Duodenal mucosa (tissue), 2 donors: ENCODE results near the gene NKIRAS2.

ENCODE experiments used
- H3K27ac ChIP-seq: one replicate; pipeline ENCODE4 v1.7.0; 2013; ENCODE audit warnings: low read depth, low read length
- H3K27me3 ChIP-seq, 2 donors: one replicate each; pipeline ENCODE4 v1.7.0; 2013; ENCODE audit warnings: low read length in 2 of 2, control low read depth in 1 of 2; ENCODE audit not compliant: insufficient read depth in 2 of 2, control insufficient read depth in 1 of 2
- H3K36me3 ChIP-seq, 2 donors: one replicate each; pipeline ENCODE4 v1.7.0; 2013; ENCODE audit warnings: low read length in 2 of 2, control low read depth in 1 of 2; ENCODE audit not compliant: insufficient read depth in 2 of 2, control insufficient read depth in 1 of 2
- H3K4me1 ChIP-seq, 2 donors: one replicate each; pipeline ENCODE4 v1.7.0; 2013; ENCODE audit warnings: low read length in 2 of 2, control low read depth in 1 of 2; ENCODE audit not compliant: insufficient read depth in 2 of 2, control insufficient read depth in 1 of 2
- H3K4me3 ChIP-seq, 2 donors: one replicate each; pipeline ENCODE4 v1.7.0; 2013; ENCODE audit warnings: low read length in 2 of 2, low read depth in 1 of 2
- H3K9ac ChIP-seq, 2 donors: one replicate each; pipeline ENCODE4 v1.7.0; 2013; ENCODE audit warnings: low read length in 2 of 2, low read depth in 1 of 2
- H3K9me3 ChIP-seq, 2 donors: one replicate each; pipeline ENCODE4 v1.7.0; 2013; ENCODE audit warnings: low read length in 2 of 2, control low read depth in 1 of 2; ENCODE audit not compliant: control insufficient read depth in 1 of 2

Gene NKIRAS2

DNA sequence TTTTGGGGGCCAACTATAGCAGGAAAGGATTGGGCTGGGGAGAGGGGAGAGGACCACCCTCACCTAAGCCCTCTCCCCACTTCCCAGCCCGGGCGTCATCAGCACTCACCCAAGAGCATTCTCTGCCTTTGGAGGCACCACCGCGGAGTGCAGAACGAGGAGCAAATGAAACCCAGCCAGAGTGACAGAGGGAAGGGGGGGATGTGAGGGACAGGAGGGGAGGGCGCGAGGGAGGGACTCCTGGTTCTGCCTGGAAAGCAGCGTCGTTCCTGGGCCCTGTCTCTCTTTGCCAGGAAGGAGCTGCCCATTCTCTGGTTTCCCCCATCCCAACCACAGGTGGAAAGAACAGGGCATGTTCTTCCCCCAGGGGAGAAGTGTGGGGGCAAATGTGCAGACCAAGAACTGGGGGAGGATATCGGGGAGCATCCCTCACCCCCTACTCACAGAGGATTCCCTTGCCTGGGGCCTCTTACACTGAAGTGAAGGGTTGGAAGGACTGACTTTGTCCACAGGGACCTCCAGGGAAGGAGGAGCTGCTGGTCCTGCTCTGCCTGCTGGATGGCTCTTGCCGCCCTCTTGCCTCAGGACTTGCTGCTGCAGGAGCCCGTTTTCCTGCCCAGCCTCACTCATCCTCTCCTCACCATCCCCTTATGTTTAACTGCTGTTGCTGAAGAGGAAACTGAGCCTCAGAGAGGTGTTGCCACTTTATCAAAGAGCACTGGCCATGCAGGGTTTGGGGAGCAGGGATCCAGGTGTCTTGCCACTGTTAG, 34.0 kb downstream of the NKIRAS2 start:
- Histone ChIP-seq H3K4me3 (no peak overlapping the region), H3K9ac (no peak overlapping the region), H3K27me3 (peaks cover 17% of the 10 kb centered on the region in 2 donors), H3K9me3 (no peaks in the 10 kb centered on the region), H3K4me1 (peaks cover 0 to 6% of the 10 kb centered on the region in 2 donors), H3K36me3 (no peaks in the 10 kb centered on the region), H3K27ac (no peak overlapping the region)

DNA sequence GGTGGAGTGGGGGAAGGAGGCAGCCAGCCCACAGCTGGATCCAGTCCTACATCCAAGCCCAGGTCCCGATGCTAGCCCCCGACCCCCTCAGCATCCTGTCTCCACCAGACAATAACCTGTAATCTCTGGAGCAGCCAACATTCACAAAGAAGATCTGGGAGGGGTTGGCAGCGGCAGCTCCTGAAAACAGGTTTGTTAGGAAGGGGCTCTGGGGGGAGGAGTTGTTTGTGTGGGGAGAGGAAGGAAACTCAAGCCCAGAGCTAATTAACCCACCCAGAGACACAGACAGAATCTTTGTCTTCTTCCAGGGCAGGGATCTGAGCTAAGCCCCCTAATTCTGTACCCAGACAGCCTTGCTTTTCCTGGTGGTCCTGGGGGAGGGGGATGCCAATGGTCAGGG, 35.1 kb downstream of the NKIRAS2 start:
- peaks cover 17% of the 10 kb centered on the region in 2 donors for H3K27me3 ChIP-seq
- peaks cover 2 to 6% of the 10 kb centered on the region in 2 donors for H3K4me1 ChIP-seq
- no peaks in the 10 kb centered on the region for H3K9me3 ChIP-seq
- H3K9ac ChIP-seq = no peak overlapping the region
- no peaks in the 10 kb centered on the region for H3K36me3 ChIP-seq
- H3K4me3 ChIP-seq = no peak overlapping the region
- no peak overlapping the region for H3K27ac ChIP-seq

DNA sequence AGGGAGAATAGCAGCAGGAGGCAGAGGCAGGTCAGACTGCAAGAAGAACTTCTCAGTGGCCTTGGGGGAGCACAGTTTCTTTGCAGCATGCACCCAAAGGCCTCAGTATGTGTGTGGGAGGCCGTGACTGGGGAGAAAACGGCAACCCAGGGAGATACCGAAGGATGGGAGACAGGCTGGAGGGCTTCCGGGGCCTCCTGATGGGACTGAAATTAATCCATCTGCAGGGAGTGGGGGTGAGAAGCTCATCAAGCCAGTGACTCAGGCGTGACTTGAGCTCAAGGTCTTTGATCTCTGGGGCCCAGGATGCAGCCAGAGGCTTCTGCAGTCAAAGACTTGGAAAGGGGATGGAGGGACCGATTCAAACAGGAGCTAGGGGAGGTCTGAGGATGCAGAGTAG, 35.6 kb downstream of the NKIRAS2 start:
- Histone ChIP-seq H3K9ac (no peak overlapping the region), H3K27me3 (peaks cover 17% of the 10 kb centered on the region in 2 donors), H3K36me3 (no peaks in the 10 kb centered on the region), H3K27ac (no peak overlapping the region), H3K9me3 (no peaks in the 10 kb centered on the region), H3K4me3 (no peak overlapping the region), H3K4me1 (peaks cover 6 to 9% of the 10 kb centered on the region in 2 donors)

DNA sequence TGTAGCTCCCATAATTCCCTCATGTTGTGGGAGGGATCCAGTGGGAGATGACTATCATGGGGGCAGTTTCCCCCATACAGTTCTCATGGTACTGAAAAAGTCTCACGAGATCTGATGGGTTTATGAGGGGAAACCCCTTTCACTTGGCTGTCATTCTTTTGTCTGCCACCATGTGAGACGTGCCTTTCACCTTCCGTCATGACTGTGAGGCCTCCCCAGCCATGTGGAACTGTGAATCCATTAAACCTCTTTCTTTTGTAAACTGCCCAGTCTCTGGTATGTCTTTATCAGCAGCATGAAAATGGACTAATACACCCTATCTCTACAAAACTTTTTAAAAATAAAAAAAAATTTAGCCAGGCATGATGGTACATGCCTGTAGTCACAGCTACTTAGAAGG, 36.7 kb downstream of the NKIRAS2 start:
- no peak overlapping the region for H3K9ac ChIP-seq
- H3K4me3 ChIP-seq = no peak overlapping the region
- no peak overlapping the region for H3K27ac ChIP-seq
- H3K9me3 ChIP-seq = no peaks in the 10 kb centered on the region
- peaks cover 3 to 6% of the 10 kb centered on the region in 2 donors for H3K4me1 ChIP-seq
- H3K36me3 ChIP-seq = no peaks in the 10 kb centered on the region
- H3K27me3 ChIP-seq = peaks cover 17% of the 10 kb centered on the region in 2 donors

DNA sequence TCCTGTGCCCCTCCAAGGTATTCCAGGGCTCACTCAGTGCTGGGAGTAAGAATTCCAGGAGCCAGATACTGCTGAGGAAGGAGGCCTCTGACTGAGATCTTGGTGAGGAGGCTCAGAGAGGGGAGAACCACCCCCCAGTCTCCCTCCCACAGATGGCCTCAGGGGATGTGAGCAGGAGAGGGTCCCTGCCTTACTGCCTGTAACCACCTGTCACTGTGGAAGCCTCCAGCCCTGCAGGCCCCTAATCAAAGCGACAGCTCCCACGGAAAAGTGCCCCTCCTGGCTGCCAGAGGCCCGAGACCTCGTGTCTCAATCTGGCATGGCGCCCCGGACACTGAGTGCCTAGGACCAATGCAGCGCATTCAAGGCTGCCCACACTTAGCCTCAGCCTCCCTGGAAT, 38.2 kb downstream of the NKIRAS2 start:
- H3K9ac ChIP-seq = no peak overlapping the region
- H3K9me3 ChIP-seq = no peaks in the 10 kb centered on the region
- H3K4me3 ChIP-seq = no peak overlapping the region
- H3K27me3 ChIP-seq = peaks cover 12 to 13% of the 10 kb centered on the region in 2 donors
- H3K4me1 ChIP-seq = peaks cover 3 to 6% of the 10 kb centered on the region in 2 donors
- H3K36me3 ChIP-seq = no peaks in the 10 kb centered on the region
- H3K27ac ChIP-seq = no peak overlapping the region

DNA sequence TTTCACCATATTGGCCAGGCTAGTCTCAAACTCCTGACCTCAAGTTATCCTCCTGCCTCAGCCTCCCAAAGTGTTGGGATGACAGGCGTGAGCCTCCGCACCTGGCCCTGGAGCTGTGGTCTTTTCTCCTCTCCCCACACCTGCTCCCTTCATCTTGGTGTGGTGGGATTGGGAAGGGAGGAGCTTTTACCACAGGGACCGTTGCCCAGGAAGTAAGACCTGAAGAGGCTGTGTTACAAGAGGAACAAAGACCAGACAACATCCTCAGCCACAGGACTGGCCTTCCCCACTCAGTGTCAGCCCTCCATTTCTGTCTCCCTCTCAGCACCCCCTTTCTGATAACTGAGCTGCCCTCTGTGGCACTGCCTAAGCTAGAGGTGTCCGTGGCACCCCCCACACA, 39.9 kb downstream of the NKIRAS2 start:
- H3K27me3 ChIP-seq = no peaks in the 10 kb centered on the region
- H3K36me3 ChIP-seq = no peaks in the 10 kb centered on the region
- peaks cover 3 to 6% of the 10 kb centered on the region in 2 donors for H3K4me1 ChIP-seq
- no peak overlapping the region for H3K4me3 ChIP-seq
- H3K27ac ChIP-seq = no peak overlapping the region
- H3K9me3 ChIP-seq = no peaks in the 10 kb centered on the region
- no peak overlapping the region for H3K9ac ChIP-seq

DNA sequence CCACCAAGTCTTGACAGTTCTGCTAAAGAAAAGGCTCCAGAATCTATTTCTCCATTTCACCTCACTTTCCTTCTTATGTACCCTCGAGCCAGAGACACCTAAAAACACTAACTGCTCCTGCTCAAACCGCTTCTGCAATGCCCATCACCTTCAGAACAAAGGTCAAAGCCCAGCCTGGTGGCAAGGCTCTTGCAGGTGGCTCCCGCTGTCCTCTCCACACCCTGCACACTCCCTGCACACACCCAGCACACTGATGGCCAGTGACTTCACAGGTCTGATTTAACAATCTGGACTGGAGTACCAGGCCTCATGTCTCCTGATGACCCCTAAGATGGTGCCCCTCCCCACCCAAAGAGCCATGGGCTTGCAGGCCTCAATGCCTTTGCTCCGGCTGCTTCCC, 40.3 kb downstream of the NKIRAS2 start:
- H3K9ac ChIP-seq = no peak overlapping the region
- H3K36me3 ChIP-seq = no peaks in the 10 kb centered on the region
- no peak overlapping the region for H3K4me3 ChIP-seq
- no peaks in the 10 kb centered on the region for H3K9me3 ChIP-seq
- H3K27me3 ChIP-seq = no peaks in the 10 kb centered on the region
- H3K4me1 ChIP-seq = peaks cover 3 to 6% of the 10 kb centered on the region in 2 donors
- H3K27ac ChIP-seq = no peak overlapping the region

DNA sequence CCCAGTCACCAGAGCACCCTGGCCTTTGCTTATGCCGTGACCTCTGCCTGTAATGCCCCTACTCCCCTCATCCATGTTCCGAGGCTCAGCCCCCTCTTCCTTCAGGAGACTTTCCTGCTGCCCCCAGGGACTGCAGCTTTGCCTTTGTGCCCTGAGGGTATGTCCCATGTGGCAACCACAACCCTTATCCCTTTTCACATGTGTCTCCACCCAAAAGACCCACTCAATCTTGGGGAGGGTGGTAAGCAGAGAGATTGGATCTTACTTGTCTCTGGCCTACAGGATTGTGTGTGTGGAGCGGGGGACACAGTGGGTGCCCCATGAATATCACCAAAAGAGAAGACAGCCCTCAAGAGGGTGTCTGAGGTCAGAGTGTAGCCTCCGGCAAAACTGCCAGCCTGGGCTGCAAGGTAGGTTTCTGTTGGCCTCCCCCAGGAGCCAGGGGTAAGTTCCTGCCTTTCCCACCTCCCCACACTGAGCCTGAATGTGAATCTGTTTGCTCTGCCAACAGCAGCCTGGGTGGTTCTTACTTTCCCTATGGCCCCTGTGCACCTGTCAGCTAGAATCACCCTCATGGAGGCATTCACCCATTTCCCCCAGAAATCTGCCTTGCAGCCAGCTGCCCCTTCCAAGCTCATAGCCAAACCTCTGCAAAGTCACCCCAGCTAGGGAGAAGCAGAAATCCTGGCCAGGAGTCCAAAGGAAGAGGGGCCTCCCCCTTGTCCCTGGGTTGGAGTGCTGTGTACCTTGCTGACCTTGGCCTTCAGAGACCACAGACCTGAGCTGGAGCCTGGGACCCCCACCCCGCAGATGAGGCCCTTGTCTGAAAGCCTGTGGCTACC, 42.0 kb downstream of the NKIRAS2 start:
- Histone ChIP-seq H3K4me3 (no peak overlapping the region), H3K4me1 (peaks cover 3 to 6% of the 10 kb centered on the region in 2 donors), H3K9me3 (no peaks in the 10 kb centered on the region), H3K27ac (no peak overlapping the region), H3K9ac (no peak overlapping the region), H3K27me3 (no peaks in the 10 kb centered on the region), H3K36me3 (no peaks in the 10 kb centered on the region)

DNA sequence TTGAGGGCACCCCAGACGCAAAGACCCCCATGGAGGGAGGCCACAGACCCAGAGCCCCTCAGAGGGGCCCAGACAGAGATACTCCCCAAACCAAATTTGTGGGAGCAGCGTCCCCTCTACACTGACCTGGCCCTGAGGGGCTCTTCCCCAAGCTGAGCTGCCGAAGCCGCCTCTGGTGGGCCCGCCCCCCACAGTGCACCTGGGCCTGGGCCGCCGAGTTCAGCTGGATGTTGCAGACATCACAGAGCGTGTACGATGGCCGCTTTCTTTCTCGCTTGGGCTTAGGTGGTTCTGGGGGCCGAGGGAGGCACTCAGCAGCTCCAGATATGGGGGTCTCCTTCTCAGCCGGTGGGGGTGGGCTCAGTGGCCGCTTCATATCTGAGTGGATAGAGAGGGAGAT, 42.8 kb downstream of the NKIRAS2 start:
- Histone ChIP-seq H3K4me1 (peaks cover 6% of the 10 kb centered on the region in 2 donors), H3K4me3 (no peak overlapping the region), H3K36me3 (no peaks in the 10 kb centered on the region), H3K9me3 (no peaks in the 10 kb centered on the region), H3K9ac (no peak overlapping the region), H3K27ac (no peak overlapping the region), H3K27me3 (no peaks in the 10 kb centered on the region)

DNA sequence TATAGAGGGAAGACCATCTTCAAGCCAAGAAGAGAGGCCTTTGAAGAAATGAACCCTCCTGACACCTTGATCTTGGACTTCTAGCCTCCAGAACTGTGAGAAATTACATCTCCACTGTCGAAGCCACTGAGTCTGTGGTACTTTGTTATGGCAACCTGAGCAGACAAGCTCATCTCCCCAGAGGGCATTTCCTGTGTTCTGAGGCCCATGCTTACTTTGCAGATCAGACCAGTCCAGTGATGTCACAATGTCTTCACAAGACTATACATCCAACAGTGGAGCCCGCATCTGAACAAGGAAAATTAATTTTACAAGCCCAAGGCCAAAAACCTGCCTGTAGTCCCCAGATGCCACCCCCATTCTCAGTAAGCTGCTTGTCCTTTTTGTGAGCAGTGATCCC, 45.3 kb downstream of the NKIRAS2 start:
- Histone ChIP-seq H3K4me3 (no peak overlapping the region), H3K9ac (no peak overlapping the region), H3K4me1 (peaks cover 2 to 5% of the 10 kb centered on the region in 2 donors), H3K36me3 (no peaks in the 10 kb centered on the region), H3K9me3 (no peaks in the 10 kb centered on the region), H3K27ac (no peak overlapping the region), H3K27me3 (no peaks in the 10 kb centered on the region)
